Mammary epithelial cell (primary cell): Measurements from ENCODE around the gene TDRD9.

Experiments
- EZH2 ChIP-seq: IDR thresholded peaks from 2 replicates; pipeline ENCODE4 v1.6.1; 2012; ENCODE audit warnings: low read length, inconsistent platforms, borderline replicate concordance
- TF ChIP-seq, protein P1 (sequence below), 2 donors: IDR thresholded peaks in 1 of 2; conservative IDR thresholded peaks in 1 of 2; 2 replicates each; pipeline ENCODE4 v1.5.1; 2011 to 2012; ENCODE audit warnings: inconsistent platforms in 2 of 2, low read length in 2 of 2, mild to moderate bottlenecking in 2 of 2, control low read depth in 1 of 2, low read depth in 1 of 2; ENCODE audit not compliant: insufficient read depth in 1 of 2; ENCODE audit errors: extremely low read depth in 1 of 2

DNA sequence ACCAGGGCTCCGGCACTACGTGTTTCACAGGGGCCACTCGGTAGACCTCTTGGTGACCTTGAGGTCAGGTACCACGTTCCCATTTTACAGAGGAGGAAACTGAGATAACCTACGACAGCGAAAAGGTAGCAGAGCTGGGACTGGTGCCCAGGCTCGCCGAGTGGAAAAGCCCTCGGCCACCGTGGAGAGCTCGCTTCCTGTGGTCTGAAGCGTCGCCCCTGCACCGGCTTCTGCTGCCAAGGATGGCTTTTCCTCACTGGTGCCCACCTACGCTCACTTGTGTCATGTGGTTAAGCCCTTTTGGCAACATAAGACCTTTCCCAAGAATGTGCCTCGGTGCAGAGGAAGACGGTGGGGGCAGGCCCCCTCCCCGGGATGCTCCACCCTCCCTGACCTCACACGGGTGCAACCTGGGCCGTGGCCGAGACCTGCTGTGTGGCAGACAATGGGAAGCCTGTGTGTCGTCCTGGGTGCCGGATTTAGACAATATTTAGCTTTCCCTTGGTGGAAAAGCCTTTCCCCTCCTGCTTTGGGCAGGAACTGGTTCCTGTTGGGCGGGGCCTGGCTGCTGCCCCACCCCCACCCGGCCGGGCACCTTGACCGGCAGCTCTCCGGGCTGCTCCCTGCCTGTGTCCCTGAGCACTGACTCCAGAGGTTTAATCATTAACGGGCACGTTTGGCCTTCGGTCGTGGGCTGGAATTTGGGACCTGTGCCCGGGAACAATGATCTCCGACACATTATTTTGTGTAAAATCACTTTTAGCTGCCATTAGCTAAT, 48.5 kb upstream of the TDRD9 start:
- TF ChIP-seq, protein P1, sequence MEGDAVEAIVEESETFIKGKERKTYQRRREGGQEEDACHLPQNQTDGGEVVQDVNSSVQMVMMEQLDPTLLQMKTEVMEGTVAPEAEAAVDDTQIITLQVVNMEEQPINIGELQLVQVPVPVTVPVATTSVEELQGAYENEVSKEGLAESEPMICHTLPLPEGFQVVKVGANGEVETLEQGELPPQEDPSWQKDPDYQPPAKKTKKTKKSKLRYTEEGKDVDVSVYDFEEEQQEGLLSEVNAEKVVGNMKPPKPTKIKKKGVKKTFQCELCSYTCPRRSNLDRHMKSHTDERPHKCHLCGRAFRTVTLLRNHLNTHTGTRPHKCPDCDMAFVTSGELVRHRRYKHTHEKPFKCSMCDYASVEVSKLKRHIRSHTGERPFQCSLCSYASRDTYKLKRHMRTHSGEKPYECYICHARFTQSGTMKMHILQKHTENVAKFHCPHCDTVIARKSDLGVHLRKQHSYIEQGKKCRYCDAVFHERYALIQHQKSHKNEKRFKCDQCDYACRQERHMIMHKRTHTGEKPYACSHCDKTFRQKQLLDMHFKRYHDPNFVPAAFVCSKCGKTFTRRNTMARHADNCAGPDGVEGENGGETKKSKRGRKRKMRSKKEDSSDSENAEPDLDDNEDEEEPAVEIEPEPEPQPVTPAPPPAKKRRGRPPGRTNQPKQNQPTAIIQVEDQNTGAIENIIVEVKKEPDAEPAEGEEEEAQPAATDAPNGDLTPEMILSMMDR (conservative IDR thresholded peaks at IDR 0.05 in 1 of 2, IDR thresholded peaks at IDR 0.05 in 1 of 2; ENCODE audit: extremely low read depth in 1 of 2, insufficient read depth in 1 of 2, low read depth in 1 of 2, low read length in 2 of 2), result no peak
- TF ChIP-seq EZH2, result no peak
